Peyer's patch (tissue), 4 donors: ENCODE measurements around the gene KCNJ6.

Source experiments
- POLR2A ChIP-seq, 2 donors: fragments of 450-650 bp; IDR thresholded peaks; one replicate each; pipeline ENCODE4 v1.5.1; 2017; ENCODE audit warnings: antibody characterized with exemption in 2 of 2, mild to moderate bottlenecking in 2 of 2, moderate library complexity in 2 of 2
- TF ChIP-seq, protein P1 (sequence below), 6 experiments: fragments of 450-650 bp in 4 of 6; fragments of 200-600 bp in 2 of 6; sonication (generic) in 1 of 6; IDR thresholded peaks; one replicate each; pipeline ENCODE4 v1.5.1; 2017 to 2019; ENCODE audit warnings: antibody characterized with exemption in 6 of 6, mild to moderate bottlenecking in 3 of 6, moderate library complexity in 1 of 6

- TF ChIP-seq, protein P1, sequence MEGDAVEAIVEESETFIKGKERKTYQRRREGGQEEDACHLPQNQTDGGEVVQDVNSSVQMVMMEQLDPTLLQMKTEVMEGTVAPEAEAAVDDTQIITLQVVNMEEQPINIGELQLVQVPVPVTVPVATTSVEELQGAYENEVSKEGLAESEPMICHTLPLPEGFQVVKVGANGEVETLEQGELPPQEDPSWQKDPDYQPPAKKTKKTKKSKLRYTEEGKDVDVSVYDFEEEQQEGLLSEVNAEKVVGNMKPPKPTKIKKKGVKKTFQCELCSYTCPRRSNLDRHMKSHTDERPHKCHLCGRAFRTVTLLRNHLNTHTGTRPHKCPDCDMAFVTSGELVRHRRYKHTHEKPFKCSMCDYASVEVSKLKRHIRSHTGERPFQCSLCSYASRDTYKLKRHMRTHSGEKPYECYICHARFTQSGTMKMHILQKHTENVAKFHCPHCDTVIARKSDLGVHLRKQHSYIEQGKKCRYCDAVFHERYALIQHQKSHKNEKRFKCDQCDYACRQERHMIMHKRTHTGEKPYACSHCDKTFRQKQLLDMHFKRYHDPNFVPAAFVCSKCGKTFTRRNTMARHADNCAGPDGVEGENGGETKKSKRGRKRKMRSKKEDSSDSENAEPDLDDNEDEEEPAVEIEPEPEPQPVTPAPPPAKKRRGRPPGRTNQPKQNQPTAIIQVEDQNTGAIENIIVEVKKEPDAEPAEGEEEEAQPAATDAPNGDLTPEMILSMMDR (IDR thresholded peaks at IDR 0.05), result no peak
- no peak for TF ChIP-seq POLR2A (IDR thresholded peaks at IDR 0.05)
Measured at GRCh38 chr21:37861561-37861960, 54.7 kb downstream of the KCNJ6 start.
